Left cardiac atrium (tissue), 4 donors: ENCODE results near the gene ELOVL6. TPM values are rescaled to one million over a fixed set of nuclear protein-coding genes. Genes with fewer than 3 reads are reported as not detected.
"Not testable (repeated sequence)": the region's sequence is repeated elsewhere in the genome, so short reads cannot be mapped to it uniquely, and the experiment has no call there.

Experiments used
- ATAC-seq, 2 donors: fragments of 200-7000 bp; cut with Tn5 transposase; one replicate each; pipeline ENCODE4 v1.9.1; 2020; ENCODE audit warnings: mild to moderate bottlenecking in 2 of 2, moderate library complexity in 2 of 2
- DNase-seq: peaks from one replicate; pipeline ENCODE4 v3.0.0-alpha.2; 2020
- intact Hi-C, 2 donors: fragments of 100-400 bp; cut with DNase I; formaldehyde crosslinking; loops; one replicate each; pipeline versions ENCODE4 v1.14.1 to v1.15.1; 2022 to 2023
- total RNA-seq, 2 donors: library from RNA; stranded (reverse); fragmentation: NEBNext Ultra II Directional; extraction: Animal tissue kit (Norgen Biotek cat#: 25700); gene quantifications; one replicate each; pipeline ENCODE4 v1.2.1, GENCODE V29; 2021
- donor health status: DM: no; HTN: yes; CAD: no.
- donor health status: DM: no; HTN: yes; CAD: no; lungs with severe emphysema.
- donor health status: DM: yes; HTN: yes; CAD: no.
- donor health status: Dilated cardiomyopathy.

The ELOVL6 gene
- total RNA-seq, 2 donors from 2014 or later, result 7.2 to 14.3 TPM

DNA sequence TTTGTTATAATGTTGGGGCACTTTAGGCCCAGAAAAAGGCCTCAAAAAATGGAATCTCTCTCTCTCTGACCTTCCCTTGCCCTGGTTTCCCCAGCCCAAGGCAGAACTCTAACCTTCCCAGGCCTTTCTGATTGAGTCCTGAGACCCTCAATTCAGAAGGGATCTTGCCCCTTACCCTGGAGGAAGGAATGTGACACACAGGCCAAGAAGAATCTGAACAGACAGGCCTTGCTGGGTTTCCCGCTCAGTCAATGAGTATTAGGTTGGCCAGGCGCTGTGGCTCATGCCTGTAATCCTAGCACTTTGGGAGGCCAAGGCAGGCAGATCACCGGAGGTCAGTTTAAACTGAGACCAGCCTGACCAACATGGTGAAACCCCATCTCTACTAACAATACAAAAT, 27.6 kb downstream of the ELOVL6 start:
- DNase-seq (no peak), ATAC-seq (no peak)
- intact Hi-C loops, result no loop called here

DNA sequence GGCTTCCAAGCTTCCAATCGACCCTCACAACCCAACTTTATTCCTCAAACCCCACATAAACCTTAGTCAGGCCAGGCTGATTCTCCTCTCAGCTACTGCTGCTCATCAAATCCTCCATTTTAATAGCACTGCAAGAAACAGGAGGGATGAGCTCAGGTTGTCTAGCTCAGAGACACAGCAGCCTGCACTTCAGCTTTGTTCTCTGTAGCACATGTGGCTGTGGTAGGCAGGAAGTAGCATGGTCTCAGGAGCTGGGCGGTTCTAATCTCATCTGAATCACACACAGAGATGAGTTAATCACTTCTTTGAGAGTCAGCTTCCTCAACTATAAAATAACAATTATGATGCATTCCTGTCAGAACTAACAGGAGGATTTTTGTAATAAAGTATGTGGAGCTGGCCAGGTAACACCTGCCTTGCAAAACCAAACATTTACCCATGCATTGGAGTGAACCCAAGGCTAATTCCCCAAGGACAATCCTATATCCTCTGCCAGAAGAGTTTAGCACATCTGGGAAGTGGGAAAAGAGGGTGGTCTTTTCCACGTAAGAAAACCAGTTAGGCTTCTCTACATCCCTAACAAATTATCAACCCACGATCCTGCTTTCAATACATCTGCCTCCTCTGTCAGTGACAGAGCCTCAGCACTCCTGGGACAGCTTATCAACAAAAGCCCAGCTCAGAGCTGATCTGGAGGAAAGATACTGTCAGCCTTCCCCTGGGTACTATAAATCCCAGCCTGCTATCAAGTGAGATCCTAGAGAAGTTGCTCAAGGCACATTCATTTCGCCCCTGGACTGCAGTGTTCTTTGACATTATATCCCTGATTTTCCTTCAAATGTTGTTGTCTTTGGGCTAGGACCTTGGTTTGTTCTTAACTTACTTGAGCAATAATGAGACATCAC, 32.8 kb downstream of the ELOVL6 start:
- peak; percentile 55 to 56 for ATAC-seq
- intact Hi-C loops, result no loop called here
- DNase-seq, result no peak

DNA sequence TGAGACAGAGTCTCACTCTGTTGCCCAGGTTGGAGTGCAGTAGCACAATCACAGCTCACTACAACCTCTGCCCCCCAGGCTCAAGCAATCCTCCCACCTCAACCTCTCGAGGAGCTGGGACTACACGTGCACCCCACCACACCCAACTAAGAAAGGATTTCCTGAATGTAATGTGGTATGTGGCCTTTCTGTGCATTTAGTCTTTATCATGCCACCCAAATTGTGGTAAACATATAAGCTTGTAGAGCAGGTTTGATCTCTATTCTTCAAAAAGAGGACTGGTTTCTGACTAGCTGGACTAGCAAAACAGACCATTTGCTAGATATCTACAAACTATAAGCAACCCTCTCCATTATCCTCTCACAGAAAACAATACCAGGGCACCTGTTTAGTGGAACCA, 33.6 kb downstream of the ELOVL6 start:
- ATAC-seq, result no peak
- intact Hi-C loops, result no loop called here
- DNase-seq, result no peak

DNA sequence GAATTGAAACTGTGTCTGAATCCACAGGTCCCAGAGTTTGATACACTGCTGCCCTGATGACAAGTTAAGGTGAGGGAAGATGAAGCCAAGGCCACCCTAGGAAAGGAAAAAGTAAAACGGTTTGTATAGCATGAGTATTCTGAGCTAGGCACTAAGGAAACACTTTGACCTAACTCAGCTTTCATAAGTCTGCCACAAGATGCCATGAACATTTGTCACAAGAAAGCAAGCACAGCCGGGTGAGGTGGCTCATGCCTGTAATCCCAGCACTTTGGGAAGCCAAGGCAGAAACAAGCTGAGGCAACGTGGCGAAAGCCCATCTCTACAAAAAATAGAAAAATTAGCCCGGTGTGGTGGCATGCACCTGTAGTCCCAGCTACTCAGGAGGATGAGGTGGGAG, 34.2 kb downstream of the ELOVL6 start:
- intact Hi-C loops, result no loop called here

DNA sequence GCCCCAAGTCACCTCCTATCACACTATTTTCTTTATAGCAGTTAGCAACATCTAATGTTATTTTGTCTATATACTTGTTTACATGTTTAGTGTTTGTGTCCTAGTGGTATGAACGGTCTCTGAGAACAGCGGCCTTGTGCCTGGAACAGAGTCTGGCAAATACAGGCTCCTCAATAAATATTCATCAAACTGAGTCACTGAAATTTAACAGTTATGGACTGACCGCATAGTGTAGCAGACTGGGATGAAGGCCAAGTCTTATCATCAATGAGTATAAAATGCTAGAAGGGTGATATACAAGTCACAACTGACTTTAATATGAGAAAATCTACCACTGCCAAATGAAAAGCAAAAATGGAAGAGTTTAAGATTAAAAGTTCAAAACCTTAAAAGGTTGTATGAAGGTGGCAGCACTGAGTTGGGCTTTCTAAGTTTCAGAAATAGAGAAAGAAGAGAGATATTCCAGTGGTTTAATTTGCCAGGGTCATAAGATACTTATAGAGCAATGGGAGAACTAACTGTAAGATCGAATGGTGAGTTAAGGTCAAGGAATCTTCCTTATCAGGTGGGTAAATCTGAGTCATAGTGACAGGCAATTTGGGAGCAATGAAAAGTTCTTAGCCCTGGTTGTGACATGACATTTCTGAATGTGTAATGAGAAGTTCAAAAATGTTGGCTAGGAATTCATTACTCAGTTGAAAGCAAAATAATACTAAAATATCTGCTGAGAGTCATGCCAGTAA, 34.9 kb downstream of the ELOVL6 start:
- ATAC-seq (peak in 1 of 2 donors; percentile 38), DNase-seq (no peak)
- intact Hi-C loops, result no loop called here

More for the DNA sequence above, 34.2 kb downstream of the ELOVL6 start:
- no peak for DNase-seq
- ATAC-seq, result peak in 1 of 2 donors; percentile 48

DNA sequence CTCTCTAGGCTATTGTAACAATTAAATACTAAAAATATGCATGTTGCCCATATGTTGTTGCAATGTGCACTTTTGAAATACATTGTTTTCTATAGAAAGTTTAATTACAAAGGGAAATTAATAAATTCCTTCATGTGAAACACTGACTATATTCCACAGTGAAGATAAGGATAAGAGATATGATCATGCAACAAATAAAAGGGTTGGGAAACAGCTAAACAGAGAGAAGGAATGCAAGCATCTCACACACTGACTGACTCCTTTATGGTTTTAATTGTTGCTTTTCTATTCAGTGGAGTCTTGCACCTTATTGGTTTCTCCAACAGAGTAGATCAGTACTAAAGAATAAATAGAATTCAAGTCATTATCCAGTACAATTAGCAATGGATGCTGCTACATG, 37.8 kb downstream of the ELOVL6 start:
- DNase-seq (no peak), ATAC-seq (no peak)
- intact Hi-C loops, result no loop called here

DNA sequence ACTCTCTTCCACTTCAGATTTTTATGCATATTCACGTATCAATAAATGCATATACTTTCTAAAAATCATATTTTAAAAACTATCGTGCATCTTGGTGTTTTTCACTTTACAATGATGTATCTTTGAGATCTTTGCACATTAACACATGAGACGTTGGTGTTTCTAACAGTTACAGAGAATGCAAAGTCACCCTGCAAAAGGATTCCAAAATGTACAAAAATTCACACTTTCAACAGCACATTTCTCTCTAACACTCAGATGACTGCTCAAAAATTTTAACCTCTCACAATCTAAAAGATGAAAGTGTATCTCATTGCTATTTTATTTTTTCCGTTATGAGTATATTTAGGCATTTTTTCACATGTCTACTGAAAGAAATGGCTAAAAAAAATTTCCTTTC, 38.9 kb downstream of the ELOVL6 start:
- intact Hi-C loops, result no loop called here
- ATAC-seq, result no peak

DNA sequence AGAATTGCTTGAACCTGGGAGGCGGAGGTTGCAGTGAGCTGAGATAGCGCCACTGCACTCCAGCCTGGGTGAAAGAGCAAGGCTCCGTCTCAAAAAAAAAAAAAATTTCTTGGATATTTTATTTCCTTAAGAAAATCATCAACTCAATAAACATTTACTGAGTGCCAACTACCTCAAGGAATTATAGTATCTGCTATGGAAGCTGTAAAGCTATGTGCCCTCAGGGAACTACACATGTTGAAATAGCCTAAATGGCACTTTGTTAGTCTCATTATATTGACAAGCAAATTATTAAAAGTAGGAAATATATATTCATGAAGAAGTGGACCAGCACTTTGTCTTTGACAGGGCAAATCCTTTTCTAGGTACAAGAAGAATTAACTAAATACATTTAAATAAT, 40.8 kb downstream of the ELOVL6 start:
- intact Hi-C loops, result no loop called here
- no peak for DNase-seq

More for the DNA sequence above, 38.9 kb downstream of the ELOVL6 start:
- DNase-seq, result no peak

DNA sequence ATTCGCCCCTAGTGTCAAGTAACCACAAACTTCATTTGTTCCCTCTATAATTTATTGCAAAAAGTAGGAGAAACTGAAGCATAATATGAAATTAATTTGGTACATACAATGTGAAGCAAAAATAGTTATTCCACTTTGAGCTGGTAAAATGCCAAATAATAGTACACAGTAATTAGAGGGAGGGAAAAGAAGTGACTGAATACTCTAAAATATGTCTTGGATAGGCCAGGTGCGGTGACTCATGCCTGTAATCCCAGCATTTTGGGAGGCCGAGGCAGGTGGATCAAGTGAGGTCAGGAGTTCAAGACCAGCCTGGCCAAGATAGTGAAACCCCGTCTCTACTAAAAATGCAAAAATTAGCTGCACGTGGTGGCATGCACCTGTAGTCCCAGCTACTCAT, 41.2 kb downstream of the ELOVL6 start:
- DNase-seq, intact Hi-C loops, ATAC-seq: not testable (repeated sequence)

More for the DNA sequence above, 40.8 kb downstream of the ELOVL6 start:
- no peak for ATAC-seq

DNA sequence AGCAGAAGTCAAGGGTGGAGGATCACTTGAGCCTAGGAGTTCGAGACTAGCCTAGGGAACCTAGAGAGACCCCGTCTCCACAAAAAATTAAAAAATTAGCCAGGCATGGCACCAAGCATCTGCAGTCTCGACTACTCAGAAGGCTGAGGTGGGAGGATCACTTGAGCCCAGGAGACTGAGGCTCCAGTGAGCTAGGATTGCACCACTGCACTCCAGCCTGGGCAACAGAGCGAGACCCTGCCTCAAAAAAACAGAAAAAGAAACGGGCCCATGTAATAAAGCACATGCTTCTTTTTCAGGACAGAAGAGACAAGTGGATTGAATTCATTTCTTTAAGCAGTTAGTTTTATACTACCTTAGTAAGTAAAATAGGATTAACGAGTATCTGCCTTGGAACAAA, 42.0 kb downstream of the ELOVL6 start:
- intact Hi-C loops, result no loop called here
- ATAC-seq (no peak), DNase-seq (no peak)

DNA sequence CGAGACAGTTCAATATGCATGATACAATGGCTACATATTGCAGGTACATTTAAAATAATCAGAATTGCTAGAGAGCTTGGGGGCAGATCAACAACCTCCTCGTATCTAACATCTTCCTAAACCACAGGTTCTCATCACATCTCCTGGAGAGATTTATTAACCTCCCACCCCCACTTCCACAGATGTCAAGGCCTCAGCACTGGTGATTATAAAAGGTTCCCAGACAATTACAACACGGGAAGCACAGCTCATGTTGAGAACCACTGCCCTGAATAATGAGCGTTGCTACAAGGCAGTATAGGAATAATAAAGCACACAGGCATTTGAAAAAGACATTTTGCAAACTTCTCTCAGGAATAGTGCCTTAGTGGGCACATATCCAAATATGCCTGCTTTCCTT, 42.8 kb downstream of the ELOVL6 start:
- ATAC-seq, result no peak
- intact Hi-C loops, result no loop called here
- DNase-seq, result no peak

DNA sequence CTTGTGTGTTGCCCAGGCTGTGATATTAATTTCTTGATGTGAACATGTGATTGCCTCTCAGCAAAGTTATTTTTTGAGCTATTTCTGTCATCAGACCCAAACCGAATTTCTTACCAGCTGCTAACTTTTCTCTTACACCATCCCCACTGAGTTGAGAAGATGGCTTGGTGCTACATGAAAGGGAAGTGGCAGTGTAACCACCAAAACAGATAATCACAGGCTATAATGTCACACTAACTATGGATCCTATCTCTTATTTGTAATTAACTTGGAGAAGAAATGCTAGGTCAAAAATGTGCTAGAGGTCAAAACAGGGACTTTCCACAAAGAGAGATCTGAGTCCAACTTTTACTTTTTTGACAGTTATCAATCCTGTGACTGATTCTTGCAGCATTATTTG, 43.8 kb downstream of the ELOVL6 start:
- ATAC-seq (no peak), DNase-seq (no peak)
- intact Hi-C loops, result no loop called here

DNA sequence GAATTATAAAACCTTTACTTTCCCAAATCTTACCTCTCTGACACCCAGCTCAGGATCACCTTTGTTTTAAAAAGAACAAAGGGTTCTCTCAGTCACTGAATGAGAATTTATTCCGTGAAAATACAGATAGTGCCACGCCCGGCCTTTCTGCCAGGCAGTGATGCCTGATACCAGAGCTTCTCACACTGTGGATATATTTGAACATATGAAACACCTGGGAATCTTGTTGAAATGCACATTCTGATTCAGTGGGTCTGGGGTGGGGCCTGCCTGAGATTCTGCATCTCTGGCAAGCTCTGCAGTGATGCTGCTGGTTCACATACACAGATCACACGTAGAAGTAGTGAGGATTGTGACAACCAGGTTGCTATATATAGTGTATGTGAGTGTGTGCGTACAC, 46.0 kb downstream of the ELOVL6 start:
- ATAC-seq, result no peak
- DNase-seq, result no peak
- intact Hi-C loops, result no loop called here

DNA sequence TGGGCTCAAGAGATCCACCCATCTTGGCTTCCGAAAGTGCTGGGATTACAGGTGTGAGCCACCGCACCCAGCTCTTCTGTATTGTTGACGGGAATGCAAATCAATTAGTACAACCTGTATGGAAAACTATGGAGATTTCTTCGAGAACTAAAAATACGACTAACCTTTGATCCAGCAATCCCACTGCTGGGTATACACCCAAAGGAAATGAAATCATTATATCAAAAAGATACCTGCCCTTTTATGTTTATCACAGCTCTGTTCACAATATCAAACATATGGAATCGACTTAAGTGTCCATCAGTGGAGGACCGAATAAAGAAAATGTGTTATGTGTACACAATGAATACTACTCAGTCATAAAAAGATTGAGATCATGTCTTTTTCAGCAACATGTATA, 49.3 kb downstream of the ELOVL6 start:
- DNase-seq, result no peak
- ATAC-seq, result no peak
- intact Hi-C loops, result no loop called here

DNA sequence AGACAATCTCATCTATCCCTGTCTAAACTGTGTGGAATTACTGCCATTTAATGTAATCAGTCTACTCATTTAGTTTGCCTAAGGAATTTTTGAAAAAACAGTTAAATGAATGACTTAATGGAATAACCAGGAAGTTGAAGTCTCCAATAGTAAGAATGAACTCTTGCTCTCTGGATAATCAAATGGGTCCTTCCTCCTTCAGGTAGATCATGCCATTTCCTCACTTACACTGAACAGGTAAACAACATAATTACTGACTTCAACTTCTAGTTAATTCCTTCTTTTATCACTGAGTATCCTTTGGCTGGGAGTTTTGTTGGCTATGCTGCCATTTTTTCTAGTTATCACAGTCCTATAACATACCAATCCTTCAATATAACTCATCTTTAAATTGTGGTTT, 56.0 kb downstream of the ELOVL6 start:
- intact Hi-C loops, result no loop called here
- no peak for DNase-seq
- ATAC-seq, result no peak

DNA sequence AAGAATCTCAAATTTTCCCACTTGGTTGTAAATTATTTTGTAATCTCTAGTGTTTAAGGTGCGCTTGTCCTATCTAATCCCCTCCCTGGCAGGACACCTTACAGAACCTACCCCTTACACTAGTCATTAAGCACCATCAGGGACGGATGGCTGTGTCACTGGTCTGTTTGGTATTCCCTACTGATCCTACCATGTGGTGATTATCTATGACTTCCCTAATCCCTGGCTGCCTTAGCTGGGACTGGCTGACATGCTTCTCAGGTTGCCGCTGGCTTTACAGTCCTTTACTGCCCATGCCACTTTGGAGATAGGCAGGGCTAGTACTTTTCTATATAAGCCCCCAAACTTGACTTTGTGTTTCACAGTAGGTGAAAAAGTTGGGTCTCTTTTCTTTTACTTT, 58.6 kb downstream of the ELOVL6 start:
- intact Hi-C loops, result no loop called here
- ATAC-seq (no peak), DNase-seq (no peak)

DNA sequence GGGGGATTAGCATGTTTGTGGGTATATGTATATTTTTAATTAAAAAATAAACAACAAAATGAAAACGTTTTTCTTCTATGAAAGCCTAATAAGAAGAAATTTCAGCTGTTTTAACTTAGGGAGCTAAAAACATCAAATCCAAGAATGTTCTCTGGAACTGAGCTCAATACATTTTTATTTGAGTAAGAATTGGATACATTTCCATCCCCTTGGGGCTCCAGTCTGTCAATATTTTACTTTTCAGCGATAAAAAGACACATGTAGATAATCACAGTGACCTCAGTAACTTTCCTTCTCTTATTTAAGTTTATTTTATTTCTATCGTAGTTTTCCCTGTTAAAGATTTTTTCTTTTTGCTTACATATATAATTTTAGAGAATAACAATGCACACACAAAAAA, 59.3 kb downstream of the ELOVL6 start:
- intact Hi-C loops, result no loop called here
- DNase-seq, result no peak
- ATAC-seq, result no peak

DNA sequence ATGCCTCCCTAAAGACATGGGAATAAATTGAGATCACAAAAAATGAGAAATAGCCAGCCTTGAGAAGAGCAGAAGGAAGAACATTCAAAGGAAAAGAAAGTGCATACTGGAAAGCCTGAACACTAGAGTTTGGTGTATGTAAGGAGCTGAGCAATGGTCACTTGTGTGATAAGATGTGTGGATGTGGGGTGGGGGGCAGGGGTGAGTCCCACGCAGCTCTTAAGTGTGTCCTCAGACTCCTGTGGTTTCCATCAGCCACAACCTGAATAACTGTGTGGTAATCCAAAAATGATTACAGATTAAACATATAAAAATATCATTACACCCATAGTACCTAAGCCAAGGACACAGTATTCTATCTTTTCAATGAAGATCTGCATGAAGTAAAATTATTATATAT, 59.9 kb downstream of the ELOVL6 start:
- ATAC-seq, result no peak
- DNase-seq, result no peak
- intact Hi-C loops, result no loop called here

DNA sequence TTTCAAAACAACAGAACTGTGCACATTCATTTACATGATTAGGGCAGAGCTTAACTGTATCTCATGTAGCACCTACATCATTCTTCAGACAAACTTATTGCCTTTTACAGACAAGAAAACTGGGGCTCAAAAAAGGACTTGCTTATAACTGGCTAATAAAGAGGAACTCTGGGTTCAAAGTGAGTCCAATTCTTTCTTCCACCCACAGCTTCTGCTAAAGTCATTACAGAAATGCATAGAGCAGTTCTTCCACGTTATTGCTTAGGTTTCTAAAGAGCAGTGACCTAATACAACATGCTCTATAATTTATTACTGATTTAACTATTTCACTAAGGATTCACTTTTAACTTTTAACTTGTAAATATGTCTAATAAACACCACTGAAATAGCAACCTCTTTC, 60.6 kb downstream of the ELOVL6 start:
- intact Hi-C loops, result no loop called here
- no peak for DNase-seq
- no peak for ATAC-seq

DNA sequence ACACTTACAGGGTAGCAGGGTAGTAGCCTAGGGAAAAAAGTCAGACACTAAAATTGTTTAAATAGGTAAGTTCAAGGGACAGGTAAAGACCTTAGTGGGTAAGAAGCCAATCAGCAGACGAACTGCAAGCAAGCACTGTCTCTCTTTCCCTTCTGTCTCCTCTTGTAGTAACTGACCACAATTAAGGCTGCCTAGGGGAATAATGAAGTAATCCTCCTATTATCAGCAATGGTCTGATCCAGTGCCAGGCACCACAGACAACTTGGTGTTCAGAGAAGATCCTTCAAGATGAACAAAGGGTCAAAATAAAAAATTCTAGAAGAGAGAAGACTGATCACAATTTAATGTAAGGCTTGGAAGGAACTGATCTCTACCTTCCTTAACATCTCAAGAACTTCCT, 62.9 kb downstream of the ELOVL6 start:
- no peak for ATAC-seq
- no peak for DNase-seq
- intact Hi-C loops, result no loop called here

DNA sequence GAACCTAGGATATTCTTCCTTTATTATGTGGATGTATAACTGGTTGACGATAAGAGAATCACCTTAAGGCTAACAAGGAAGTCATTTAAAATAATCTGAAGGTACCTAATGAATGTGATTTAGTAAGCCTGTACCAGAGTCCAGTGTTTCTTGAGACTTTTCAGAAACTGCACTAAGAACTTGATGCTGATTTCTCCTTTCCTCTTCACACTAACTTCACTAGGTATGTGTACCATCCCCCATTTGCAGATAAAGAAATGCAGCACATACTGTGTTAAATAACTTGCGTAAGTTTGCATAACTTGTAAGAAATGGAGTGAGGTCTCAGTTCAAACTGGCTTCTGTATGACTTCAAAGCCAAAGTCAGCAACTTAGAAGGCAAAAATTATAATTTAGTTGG, 63.3 kb downstream of the ELOVL6 start:
- ATAC-seq (no peak), DNase-seq (no peak)
- intact Hi-C loops, result no loop called here
